OCI-LY3 (cell line): Measurements from ENCODE around the gene KRT4.

ENCODE experiments used
- CTCF ChIP-seq: fragments of 200-600, 300-600 bp; sonication (generic); IDR thresholded peaks from 2 replicates; pipeline ENCODE4 v1.5.1; 2014; ENCODE audit warnings: antibody characterized with exemption, low read length, low read depth
- EZH2phosphoT487 ChIP-seq: fragments of 200-600 bp; shearing (Covaris generic); IDR thresholded peaks from 2 replicates; pipeline ENCODE4 v1.6.1; 2018; ENCODE audit warnings: antibody characterized with exemption, mixed run types, low read depth

- TF ChIP-seq CTCF (no peak), EZH2phosphoT487 (no peak)
These were observed 605 bp downstream of the KRT4 start for GRCh38 chr12:52813203-52813819.
